Pons (tissue), 1 donor: ENCODE data around the gene MYOM1.
"Not testable (repeated sequence)": the region's sequence is repeated elsewhere in the genome, so short reads cannot be mapped to it uniquely, and the experiment has no call there.

Experiments used
- DNase-seq: peaks from one replicate; pipeline ENCODE4 v3.0.0-alpha.2; 2016; ENCODE audit warnings: low spot score

Gene MYOM1

GRCh38 chr18:3029215-3029952 is 190.4 kb downstream of the MYOM1 start:
- no peak for DNase-seq

- not testable (repeated sequence) for DNase-seq
These were observed 191.7 kb downstream of the MYOM1 start for GRCh38 chr18:3028115-3028514.

- DNase-seq, result no peak
These were observed 192.3 kb downstream of the MYOM1 start for GRCh38 chr18:3027370-3027891.

GRCh38 chr18:3025544-3025943 is 194.2 kb downstream of the MYOM1 start:
- no peak for DNase-seq

- DNase-seq, result not testable (repeated sequence)
These were observed 196.2 kb downstream of the MYOM1 start for GRCh38 chr18:3023603-3024002.
